Measurements from ENCODE around the gene LSMEM2. TPM values are rescaled to one million over a fixed set of nuclear protein-coding genes. Genes with fewer than 3 reads are reported as not detected.
A peak's percentile ranks its signal among the peaks of the same experiment; 100 is the strongest.

The LSMEM2 gene
- total RNA-seq, 1 experiment from 2014 or later: 0.57 TPM

GRCh38 chr3:50322386-50323091 is 43.7 kb downstream of the LSMEM2 start, which contains the start of gene HYAL2 (continued):
- TF ChIP-seq, protein P1, sequence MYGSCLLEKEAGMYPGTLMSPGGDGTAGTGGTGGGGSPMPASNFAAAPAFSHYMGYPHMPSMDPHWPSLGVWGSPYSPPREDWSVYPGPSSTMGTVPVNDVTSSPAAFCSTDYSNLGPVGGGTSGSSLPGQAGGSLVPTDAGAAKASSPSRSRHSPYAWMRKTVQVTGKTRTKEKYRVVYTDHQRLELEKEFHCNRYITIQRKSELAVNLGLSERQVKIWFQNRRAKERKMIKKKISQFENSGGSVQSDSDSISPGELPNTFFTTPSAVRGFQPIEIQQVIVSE (CRISPR knock-in tag; IDR thresholded peaks at IDR 0.05; ENCODE audit: borderline replicate concordance): no peak
- no peak for TF ChIP-seq E2F5 (CRISPR knock-in tag; IDR thresholded peaks at IDR 0.05)
- TF ChIP-seq MYBL2 (CRISPR knock-in tag; IDR thresholded peaks at IDR 0.05): no peak
- TF ChIP-seq ZNF219 (CRISPR knock-in tag; IDR thresholded peaks at IDR 0.05; ENCODE audit: borderline replicate concordance): no peak
- TF ChIP-seq ZNF281 (CRISPR knock-in tag; IDR thresholded peaks at IDR 0.05): no peak

- peak overlapping the region; percentile 60; the same call in 1 of the 2 replicates for H3K27ac Mint-ChIP-seq
Observed at GRCh38 chr3:50323092-50323600, 44.3 kb downstream of the LSMEM2 start.

More at GRCh38 chr3:50323092-50323600, 44.3 kb downstream of the LSMEM2 start:
- POLR2A ChIA-PET: interaction anchor here (2.0 kb wide), 1 partner anchor 14 kb away, joined by 8 read pairs; no protein-coding TSS in a partner anchor
- ATAC-seq: no peak
- Mint-ChIP-seq H3K36me3 (peaks cover 26% of the 10 kb centered on the region), H3K4me3 (peak overlapping the region; percentile 88), H3K27me3 (ENCODE audit: low read depth) (no peaks in the 10 kb centered on the region), H3K4me1 (peaks cover 42% of the 10 kb centered on the region), H3K9me3 (no peaks in the 10 kb centered on the region)
- CTCF ChIA-PET: interaction anchor here (0.8 to 5.5 kb wide), 12 partner anchors 14 to 132 kb away, joined by 3 to 95 read pairs (median 6); partner anchors contain the start of genes GNAT1, HYAL1, HYAL3 and IFRD2
- TF ChIP-seq NR2C2 (CRISPR knock-in tag; IDR thresholded peaks at IDR 0.05) (no peak), EMX1 (CRISPR knock-in tag; IDR thresholded peaks at IDR 0.05) (no peak), ZNF396 (CRISPR knock-in tag; IDR thresholded peaks at IDR 0.05; ENCODE audit: borderline replicate concordance) (no peak), JAZF1 (CRISPR knock-in tag; IDR thresholded peaks at IDR 0.05) (no peak)
- TF ChIP-seq, protein P2, sequence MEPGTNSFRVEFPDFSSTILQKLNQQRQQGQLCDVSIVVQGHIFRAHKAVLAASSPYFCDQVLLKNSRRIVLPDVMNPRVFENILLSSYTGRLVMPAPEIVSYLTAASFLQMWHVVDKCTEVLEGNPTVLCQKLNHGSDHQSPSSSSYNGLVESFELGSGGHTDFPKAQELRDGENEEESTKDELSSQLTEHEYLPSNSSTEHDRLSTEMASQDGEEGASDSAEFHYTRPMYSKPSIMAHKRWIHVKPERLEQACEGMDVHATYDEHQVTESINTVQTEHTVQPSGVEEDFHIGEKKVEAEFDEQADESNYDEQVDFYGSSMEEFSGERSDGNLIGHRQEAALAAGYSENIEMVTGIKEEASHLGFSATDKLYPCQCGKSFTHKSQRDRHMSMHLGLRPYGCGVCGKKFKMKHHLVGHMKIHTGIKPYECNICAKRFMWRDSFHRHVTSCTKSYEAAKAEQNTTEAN (CRISPR knock-in tag; IDR thresholded peaks at IDR 0.05): no peak
- TF ChIP-seq, protein P3, sequence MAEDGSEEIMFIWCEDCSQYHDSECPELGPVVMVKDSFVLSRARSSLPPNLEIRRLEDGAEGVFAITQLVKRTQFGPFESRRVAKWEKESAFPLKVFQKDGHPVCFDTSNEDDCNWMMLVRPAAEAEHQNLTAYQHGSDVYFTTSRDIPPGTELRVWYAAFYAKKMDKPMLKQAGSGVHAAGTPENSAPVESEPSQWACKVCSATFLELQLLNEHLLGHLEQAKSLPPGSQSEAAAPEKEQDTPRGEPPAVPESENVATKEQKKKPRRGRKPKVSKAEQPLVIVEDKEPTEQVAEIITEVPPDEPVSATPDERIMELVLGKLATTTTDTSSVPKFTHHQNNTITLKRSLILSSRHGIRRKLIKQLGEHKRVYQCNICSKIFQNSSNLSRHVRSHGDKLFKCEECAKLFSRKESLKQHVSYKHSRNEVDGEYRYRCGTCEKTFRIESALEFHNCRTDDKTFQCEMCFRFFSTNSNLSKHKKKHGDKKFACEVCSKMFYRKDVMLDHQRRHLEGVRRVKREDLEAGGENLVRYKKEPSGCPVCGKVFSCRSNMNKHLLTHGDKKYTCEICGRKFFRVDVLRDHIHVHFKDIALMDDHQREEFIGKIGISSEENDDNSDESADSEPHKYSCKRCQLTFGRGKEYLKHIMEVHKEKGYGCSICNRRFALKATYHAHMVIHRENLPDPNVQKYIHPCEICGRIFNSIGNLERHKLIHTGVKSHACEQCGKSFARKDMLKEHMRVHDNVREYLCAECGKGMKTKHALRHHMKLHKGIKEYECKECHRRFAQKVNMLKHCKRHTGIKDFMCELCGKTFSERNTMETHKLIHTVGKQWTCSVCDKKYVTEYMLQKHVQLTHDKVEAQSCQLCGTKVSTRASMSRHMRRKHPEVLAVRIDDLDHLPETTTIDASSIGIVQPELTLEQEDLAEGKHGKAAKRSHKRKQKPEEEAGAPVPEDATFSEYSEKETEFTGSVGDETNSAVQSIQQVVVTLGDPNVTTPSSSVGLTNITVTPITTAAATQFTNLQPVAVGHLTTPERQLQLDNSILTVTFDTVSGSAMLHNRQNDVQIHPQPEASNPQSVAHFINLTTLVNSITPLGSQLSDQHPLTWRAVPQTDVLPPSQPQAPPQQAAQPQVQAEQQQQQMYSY (CRISPR knock-in tag; IDR thresholded peaks at IDR 0.05): no peak
- DNase-seq (ENCODE audit: low spot score): no peak

Measured in WTC11 (cell line).